K562 (cell line): ENCODE data around the gene MDH2.

Experiments
- ELF1 ChIP-seq: fragments of 200-800 bp; sonication (Bioruptor generic); IDR thresholded peaks from 2 replicates; pipeline ENCODE4 v1.6.1; 2016; ENCODE audit warnings: missing genetic modification characterization, missing compliant biosample characterization
- MEIS2 ChIP-seq: fragments of 450-650 bp; IDR thresholded peaks from 2 replicates; pipeline ENCODE4 v1.6.1; 2014; ENCODE audit warnings: mild to moderate bottlenecking; ENCODE audit not compliant: partially characterized antibody
- POLR2AphosphoS5 ChIP-seq: IDR thresholded peaks from 2 replicates; pipeline ENCODE4 v1.6.1; 2011; ENCODE audit warnings: mild to moderate bottlenecking, low read depth, low read length, moderate library complexity; ENCODE audit not compliant: control insufficient read depth, insufficient read depth
- SETDB1 ChIP-seq: IDR thresholded peaks from one replicate; pipeline ENCODE4 v1.6.1; 2012; ENCODE audit warnings: low read length, control low read depth, inconsistent platforms
- TF ChIP-seq, protein P1 (sequence below): fragments of 450-650 bp; IDR thresholded peaks from one replicate; pipeline ENCODE4 v1.6.1; 2018; ENCODE audit warnings: mild to moderate bottlenecking, moderate library complexity; ENCODE audit not compliant: partially characterized antibody

- TF ChIP-seq MEIS2 (no peak), ELF1 (tag) (no peak), SETDB1 (no peak), POLR2AphosphoS5 (no peak)
- TF ChIP-seq, protein P1, sequence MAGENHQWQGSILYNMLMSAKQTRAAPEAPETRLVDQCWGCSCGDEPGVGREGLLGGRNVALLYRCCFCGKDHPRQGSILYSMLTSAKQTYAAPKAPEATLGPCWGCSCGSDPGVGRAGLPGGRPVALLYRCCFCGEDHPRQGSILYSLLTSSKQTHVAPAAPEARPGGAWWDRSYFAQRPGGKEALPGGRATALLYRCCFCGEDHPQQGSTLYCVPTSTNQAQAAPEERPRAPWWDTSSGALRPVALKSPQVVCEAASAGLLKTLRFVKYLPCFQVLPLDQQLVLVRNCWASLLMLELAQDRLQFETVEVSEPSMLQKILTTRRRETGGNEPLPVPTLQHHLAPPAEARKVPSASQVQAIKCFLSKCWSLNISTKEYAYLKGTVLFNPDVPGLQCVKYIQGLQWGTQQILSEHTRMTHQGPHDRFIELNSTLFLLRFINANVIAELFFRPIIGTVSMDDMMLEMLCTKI = no peak
These were observed 45.8 kb upstream of the MDH2 start for GRCh38 chr7:76002139-76002538.
